RWPE1 (cell line): ENCODE results near the gene CREB3L2.
"Not testable (repeated sequence)": the region's sequence is repeated elsewhere in the genome, so short reads cannot be mapped to it uniquely, and the experiment has no call there.

Source experiments
- CTCF ChIA-PET: fragments of 350-600 bp; sonication (Branson Sonifier 250); formaldehyde crosslinking; extraction: SDS; loops from one replicate; lab custom pipeline; 2021; lab: Yijun Ruan, JAX
- POLR2A ChIA-PET: fragments of 400-600 bp; formaldehyde crosslinking; extraction: SDS; loops from one replicate; lab custom pipeline; 2020; ENCODE audit warnings: antibody characterized with exemption; ENCODE audit not compliant: low non-redundant PET; lab: Yijun Ruan, JAX
- DNase-seq: peaks from one replicate; pipeline ENCODE4 v3.0.0; 2012; ENCODE audit warnings: low spot score
- H3K27ac ChIP-seq: fragments of 450-650 bp; 2 replicates; pipeline ENCODE4 v1.5.1; 2017
- CTCF ChIP-seq: fragments of 450-650 bp; conservative IDR thresholded peaks from 2 replicates; pipeline ENCODE4 v1.5.1; 2017; ENCODE audit warnings: low read depth, mild to moderate bottlenecking

The CREB3L2 gene

GRCh38 chr7:137930581-137930980 is 71.3 kb downstream of the CREB3L2 start:
- ChIA-PET POLR2A (no interaction called here), CTCF (interaction anchor here (0.6 to 1.4 kb wide), 3 partner anchors 35 to 1310 kb away, joined by 3 to 5 read pairs (median 3); partner anchors contain the start of gene CREB3L2)
- peak; percentile 53 for DNase-seq
- TF ChIP-seq CTCF = no peak
- peak overlapping the region; percentile 65; the same call in 1 of the 2 replicates for H3K27ac ChIP-seq

- ChIA-PET POLR2A (no interaction called here), CTCF (interaction anchor here (0.5 kb wide), 1 partner anchor 1797 kb away, joined by 3 read pairs; no protein-coding TSS in a partner anchor)
- no peak overlapping the region for H3K27ac ChIP-seq
- no peak for TF ChIP-seq CTCF
- no peak for DNase-seq
Measured at GRCh38 chr7:137928626-137929025, 73.3 kb downstream of the CREB3L2 start.

GRCh38 chr7:137927386-137927785 is 74.5 kb downstream of the CREB3L2 start:
- H3K27ac ChIP-seq = no peak overlapping the region
- no peak for TF ChIP-seq CTCF
- DNase-seq = no peak
- ChIA-PET CTCF (no interaction called here), POLR2A (no interaction called here)

GRCh38 chr7:137926206-137926605 is 75.7 kb downstream of the CREB3L2 start:
- POLR2A ChIA-PET, CTCF ChIA-PET, H3K27ac ChIP-seq, DNase-seq: not testable (repeated sequence)

- POLR2A ChIA-PET = no interaction called here
- DNase-seq = no peak
- no peak overlapping the region for H3K27ac ChIP-seq
- no peak for TF ChIP-seq CTCF
- CTCF ChIA-PET = no interaction called here
Measured at GRCh38 chr7:137925754-137926153, 76.1 kb downstream of the CREB3L2 start.

- no peak for DNase-seq
- ChIA-PET POLR2A (no interaction called here), CTCF (no interaction called here)
- no peak overlapping the region for H3K27ac ChIP-seq
- TF ChIP-seq CTCF = no peak
Measured at GRCh38 chr7:137925091-137925490, 76.8 kb downstream of the CREB3L2 start.

GRCh38 chr7:137923380-137923779 is 78.5 kb downstream of the CREB3L2 start:
- no peak overlapping the region for H3K27ac ChIP-seq
- CTCF ChIA-PET = no interaction called here
- no peak for DNase-seq
- POLR2A ChIA-PET = no interaction called here
- no peak for TF ChIP-seq CTCF
